Measurements from ENCODE around the gene SLC35D2. TPM values are rescaled to one million over a fixed set of nuclear protein-coding genes. Genes with fewer than 3 reads are reported as not detected.

SLC35D2 gene
- total RNA-seq, 6 donors from 2014 or later, result 24.5 to 36.7 (median 29.0) TPM

DNA sequence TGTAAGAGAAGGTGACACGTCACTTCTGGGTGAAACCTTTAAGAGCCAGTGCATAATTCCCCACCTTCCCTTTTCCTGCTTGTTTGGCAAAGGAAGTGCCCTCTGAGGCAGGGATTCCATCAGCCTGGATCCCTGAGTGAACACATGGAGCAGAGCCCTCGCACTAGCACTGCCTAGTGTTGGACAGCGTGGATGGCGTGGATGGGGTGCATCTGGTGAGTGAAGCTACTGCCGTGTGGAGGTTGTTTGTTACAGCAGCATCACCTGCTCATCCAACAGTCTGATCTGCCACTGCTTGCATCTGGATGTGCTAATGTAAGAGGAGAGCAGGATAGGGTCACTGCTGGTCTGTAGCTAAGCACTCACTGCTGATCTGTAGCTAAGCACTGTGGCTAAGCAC lies 35.2 kb downstream of the SLC35D2 start:
- Histone ChIP-seq H3K4me1 (peaks cover 4 to 9% (median 7%) of the 10 kb centered on the region in 4 donors), H3K27me3 (no peaks in the 10 kb centered on the region), H3K27ac (no peak overlapping the region), H3K9me3 (no peaks in the 10 kb centered on the region), H3K36me3 (peaks cover 0 to 38% (median 5%) of the 10 kb centered on the region in 4 donors), H3K4me3 (no peak overlapping the region)
- DNase-seq, result no peak
- no peak for TF ChIP-seq POLR2A (IDR thresholded peaks at IDR 0.05)
- no peak for TF ChIP-seq EP300 (IDR thresholded peaks at IDR 0.05)
- TF ChIP-seq POLR2AphosphoS5 (IDR thresholded peaks at IDR 0.05), result no peak
- TF ChIP-seq, protein P1, sequence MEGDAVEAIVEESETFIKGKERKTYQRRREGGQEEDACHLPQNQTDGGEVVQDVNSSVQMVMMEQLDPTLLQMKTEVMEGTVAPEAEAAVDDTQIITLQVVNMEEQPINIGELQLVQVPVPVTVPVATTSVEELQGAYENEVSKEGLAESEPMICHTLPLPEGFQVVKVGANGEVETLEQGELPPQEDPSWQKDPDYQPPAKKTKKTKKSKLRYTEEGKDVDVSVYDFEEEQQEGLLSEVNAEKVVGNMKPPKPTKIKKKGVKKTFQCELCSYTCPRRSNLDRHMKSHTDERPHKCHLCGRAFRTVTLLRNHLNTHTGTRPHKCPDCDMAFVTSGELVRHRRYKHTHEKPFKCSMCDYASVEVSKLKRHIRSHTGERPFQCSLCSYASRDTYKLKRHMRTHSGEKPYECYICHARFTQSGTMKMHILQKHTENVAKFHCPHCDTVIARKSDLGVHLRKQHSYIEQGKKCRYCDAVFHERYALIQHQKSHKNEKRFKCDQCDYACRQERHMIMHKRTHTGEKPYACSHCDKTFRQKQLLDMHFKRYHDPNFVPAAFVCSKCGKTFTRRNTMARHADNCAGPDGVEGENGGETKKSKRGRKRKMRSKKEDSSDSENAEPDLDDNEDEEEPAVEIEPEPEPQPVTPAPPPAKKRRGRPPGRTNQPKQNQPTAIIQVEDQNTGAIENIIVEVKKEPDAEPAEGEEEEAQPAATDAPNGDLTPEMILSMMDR (IDR thresholded peaks at IDR 0.05), result no peak
- whole genome bisulfite sequencing, 2 donors, result 93 to 98% methylated on average over 5 of the region's 5 CpGs
- no peak for ATAC-seq (ENCODE audit: low FRiP score in 2 of 2)

DNA sequence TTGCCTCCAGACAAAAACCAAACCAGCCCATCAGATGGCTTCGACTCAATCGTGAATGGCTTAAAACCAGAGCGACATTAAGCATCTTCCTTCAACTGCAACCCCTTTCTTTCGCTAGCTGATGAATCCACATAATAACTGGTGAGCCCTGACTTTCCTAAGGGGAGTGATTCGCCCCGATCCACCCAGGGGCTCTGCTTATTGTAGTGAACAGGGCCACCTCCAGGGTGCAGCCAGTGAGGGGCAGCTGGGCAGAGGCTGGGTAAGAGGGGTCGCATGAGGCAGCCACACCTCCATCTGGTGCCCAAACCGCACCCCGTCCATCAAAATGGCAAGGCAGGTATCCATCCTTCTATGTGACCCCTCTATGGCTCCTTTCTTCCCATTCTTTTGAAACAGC lies 38.0 kb downstream of the SLC35D2 start:
- Histone ChIP-seq H3K4me1 (peaks cover 4 to 9% (median 7%) of the 10 kb centered on the region in 4 donors), H3K27ac (peak overlapping the region in 2 of 4 donors; percentile 45 to 63)
- TF ChIP-seq EP300 (IDR thresholded peaks at IDR 0.05) (no peak), POLR2AphosphoS5 (IDR thresholded peaks at IDR 0.05) (no peak), POLR2A (IDR thresholded peaks at IDR 0.05) (no peak)
- TF ChIP-seq, protein P1 (IDR thresholded peaks at IDR 0.05), result no peak

DNA sequence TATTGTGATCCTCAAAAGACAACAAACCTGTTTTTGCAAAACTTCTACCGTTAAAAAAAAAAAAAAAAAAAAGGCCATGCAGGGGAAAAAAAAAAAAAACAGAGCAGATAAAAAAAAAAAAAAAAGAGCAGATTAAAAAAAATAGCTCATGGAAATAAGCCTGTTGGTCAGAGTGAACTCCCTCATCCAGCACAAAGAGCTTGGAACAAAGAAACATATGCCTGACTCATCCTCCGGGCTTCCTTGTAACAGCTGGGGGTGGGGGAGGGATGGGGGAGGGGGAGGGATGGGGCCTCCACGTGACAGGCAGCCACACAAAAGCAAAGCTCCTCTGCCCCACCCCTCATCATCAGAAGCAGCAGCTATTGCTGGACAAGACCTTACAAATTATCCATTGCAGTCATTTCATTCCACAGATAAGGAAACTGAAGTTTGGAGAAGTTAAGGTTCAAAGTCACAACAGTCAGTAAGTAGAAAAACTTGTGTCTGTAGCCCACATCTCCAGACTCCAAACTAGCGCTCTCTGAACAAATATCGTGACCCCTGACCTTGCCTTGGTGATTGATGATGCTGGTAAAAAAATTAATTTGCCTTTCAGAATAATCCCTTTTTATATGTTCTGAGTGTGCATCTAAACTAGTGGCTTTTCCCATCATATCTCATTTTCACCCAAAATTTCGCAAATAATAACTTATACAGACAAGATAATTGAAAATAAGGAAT lies 38.9 kb downstream of the SLC35D2 start:
- 47 to 53% methylated on average over 6 of the region's 6 CpGs for WGBS, 2 donors
- ATAC-seq (ENCODE audit: low FRiP score in 2 of 2) (peak; percentile 57 to 82), DNase-seq (peak in 1 of 2 donors; percentile 31)

More for the DNA sequence above, 38.0 kb downstream of the SLC35D2 start:
- Histone ChIP-seq H3K36me3 (peaks cover 0 to 28% (median 7%) of the 10 kb centered on the region in 4 donors), H3K4me3 (no peak overlapping the region), H3K27me3 (no peaks in the 10 kb centered on the region), H3K9me3 (no peaks in the 10 kb centered on the region)
- WGBS, 2 donors, result 93 to 97% methylated on average over 9 of the region's 9 CpGs
- ATAC-seq (ENCODE audit: low FRiP score in 2 of 2), result no peak
- DNase-seq, result no peak

DNA sequence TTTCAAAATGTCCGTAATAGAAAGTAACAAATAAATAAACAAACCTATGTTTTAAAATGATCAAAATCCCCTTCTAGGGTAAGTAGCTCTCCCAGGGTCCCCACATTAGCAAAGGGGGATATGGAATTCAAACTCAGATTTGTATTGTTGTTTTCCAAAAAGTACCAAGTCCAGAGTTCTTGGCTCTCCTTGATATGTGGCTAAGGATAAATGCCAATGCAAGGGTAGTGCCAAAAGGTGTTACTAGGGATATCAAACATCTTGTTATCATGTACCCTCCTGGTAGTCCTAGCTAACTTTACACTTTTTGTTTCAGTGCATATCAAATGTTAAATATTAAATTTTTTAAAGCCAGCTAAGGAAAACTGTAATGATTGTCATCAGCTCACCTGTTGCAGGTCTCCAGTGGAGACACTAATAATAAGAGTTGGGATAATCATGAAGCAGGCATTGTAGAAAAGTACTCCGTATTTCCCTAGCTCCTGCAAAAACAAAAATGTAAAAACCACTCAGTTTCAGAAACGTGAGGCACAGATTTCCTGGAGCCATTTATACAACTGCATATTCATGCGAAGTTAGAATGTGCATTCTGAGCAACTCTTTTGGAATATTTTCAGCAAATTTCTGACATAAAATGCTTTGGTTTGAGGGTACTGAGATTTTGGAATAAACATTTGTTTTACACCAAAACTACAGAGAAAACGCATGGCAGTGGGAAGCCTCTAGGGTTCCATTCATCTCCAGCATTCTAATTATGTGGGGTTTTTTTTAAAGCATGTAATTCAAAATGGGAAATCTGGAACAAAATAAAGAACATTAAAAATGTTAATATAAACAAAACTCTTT lies 39.8 kb downstream of the SLC35D2 start:
- no peak for ATAC-seq (ENCODE audit: low FRiP score in 2 of 2)
- H3K4me3 ChIP-seq, result no peak overlapping the region
- WGBS, 2 donors, result 73 to 77% methylated on average over 5 of the region's 5 CpGs
- peak overlapping the region in 2 of 4 donors; percentile 18 to 20 for H3K27ac ChIP-seq
- TF ChIP-seq POLR2AphosphoS5 (IDR thresholded peaks at IDR 0.05), result no peak
- no peak for TF ChIP-seq POLR2A (IDR thresholded peaks at IDR 0.05)
- TF ChIP-seq, protein P1 (IDR thresholded peaks at IDR 0.05), result no peak
- no peak for TF ChIP-seq EP300 (IDR thresholded peaks at IDR 0.05)
- H3K27me3 ChIP-seq, result no peaks in the 10 kb centered on the region
- no peaks in the 10 kb centered on the region for H3K9me3 ChIP-seq
- no peak for DNase-seq
- peaks cover 0 to 24% (median 6%) of the 10 kb centered on the region in 4 donors for H3K36me3 ChIP-seq
- H3K4me1 ChIP-seq, result peaks cover 4 to 9% (median 7%) of the 10 kb centered on the region in 4 donors

More for the DNA sequence above, 38.9 kb downstream of the SLC35D2 start:
- TF ChIP-seq, protein P1 (IDR thresholded peaks at IDR 0.05), result no peak
- H3K27ac ChIP-seq, result peak overlapping the region; percentile 9 to 63 (median 39)
- peaks cover 4 to 9% (median 7%) of the 10 kb centered on the region in 4 donors for H3K4me1 ChIP-seq
- H3K36me3 ChIP-seq, result peaks cover 0 to 26% (median 7%) of the 10 kb centered on the region in 4 donors
- no peaks in the 10 kb centered on the region for H3K9me3 ChIP-seq
- H3K4me3 ChIP-seq, result no peak overlapping the region
- H3K27me3 ChIP-seq, result no peaks in the 10 kb centered on the region
